ENCODE results near the gene CCDC97.

Gene CCDC97

DNA sequence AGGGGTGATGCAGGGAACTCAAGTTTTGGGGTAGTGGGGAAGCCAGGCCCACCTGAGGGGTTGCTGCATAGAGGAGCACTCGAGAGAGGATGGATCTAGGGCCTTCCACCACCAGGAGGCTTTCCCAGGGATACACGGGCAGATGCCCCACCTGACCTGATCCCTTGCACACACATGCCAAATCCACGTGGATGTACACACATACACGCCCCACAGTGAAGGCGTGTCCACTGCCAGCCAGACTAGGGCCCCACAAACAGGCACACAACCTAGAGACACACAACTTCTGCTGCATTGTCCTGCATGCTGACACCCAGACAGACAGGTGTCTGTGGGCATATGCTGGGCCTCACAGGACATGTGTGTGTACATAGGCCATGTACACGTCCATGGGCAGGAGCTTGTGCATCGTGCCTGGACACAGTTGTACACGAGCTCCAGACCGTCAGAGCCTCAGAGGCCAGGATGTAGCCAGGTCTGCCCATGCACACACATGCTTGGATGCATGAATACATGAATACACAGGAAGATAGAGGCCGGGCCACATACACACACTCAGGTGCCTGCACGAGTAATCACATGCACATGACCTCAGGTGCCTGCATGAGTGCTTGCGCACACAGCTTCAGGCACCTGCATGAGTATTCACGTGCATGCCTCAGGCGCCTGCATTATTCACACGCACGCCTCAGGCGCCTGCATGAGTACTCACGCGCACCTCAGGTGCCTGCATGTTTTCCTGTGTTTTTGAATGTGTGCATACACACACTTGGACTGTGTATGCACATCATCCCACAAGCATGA is 8.9 kb downstream of the CCDC97 start:
- peak overlapping the region; percentile 97 for H3K27ac ChIP-seq
- ChIA-PET POLR2A (ENCODE audit: low non-redundant PET) (no interaction called here), CTCF (no interaction called here)
- no peak for DNase-seq (ENCODE audit: low spot score)
- TF ChIP-seq, protein P1, sequence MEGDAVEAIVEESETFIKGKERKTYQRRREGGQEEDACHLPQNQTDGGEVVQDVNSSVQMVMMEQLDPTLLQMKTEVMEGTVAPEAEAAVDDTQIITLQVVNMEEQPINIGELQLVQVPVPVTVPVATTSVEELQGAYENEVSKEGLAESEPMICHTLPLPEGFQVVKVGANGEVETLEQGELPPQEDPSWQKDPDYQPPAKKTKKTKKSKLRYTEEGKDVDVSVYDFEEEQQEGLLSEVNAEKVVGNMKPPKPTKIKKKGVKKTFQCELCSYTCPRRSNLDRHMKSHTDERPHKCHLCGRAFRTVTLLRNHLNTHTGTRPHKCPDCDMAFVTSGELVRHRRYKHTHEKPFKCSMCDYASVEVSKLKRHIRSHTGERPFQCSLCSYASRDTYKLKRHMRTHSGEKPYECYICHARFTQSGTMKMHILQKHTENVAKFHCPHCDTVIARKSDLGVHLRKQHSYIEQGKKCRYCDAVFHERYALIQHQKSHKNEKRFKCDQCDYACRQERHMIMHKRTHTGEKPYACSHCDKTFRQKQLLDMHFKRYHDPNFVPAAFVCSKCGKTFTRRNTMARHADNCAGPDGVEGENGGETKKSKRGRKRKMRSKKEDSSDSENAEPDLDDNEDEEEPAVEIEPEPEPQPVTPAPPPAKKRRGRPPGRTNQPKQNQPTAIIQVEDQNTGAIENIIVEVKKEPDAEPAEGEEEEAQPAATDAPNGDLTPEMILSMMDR (conservative IDR thresholded peaks at IDR 0.05; ENCODE audit: low read depth), result no peak

DNA sequence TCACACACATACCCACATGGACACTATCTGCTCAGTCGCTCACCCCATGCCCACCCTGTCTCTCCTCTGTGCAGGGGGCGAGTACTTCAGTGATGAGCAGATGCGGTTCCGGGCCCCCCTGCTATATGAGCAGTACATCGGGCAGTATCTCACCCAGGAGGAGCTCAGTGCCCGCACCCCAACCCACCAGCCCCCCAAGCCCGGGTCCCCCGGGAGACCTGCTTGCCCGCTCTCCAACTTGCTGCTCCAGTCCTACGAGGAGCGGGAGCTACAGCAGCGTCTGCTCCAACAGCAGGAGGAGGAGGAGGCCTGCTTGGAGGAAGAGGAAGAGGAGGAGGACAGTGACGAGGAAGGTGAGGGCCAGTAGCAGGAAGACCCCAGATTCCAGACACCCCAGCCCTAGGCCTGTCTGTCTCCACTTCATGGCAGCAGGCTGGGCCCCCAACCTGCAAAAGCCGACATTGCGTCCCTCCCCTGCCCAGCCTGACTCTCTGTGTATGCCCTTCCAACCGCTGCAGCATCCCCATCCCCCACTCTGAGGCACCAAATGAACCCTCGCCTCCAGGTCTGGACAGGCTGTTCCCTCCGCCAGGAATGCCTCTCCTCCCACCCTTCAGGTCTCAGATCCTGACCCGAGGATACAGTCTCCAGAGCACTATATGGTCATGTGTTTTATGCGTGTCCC is 9.7 kb downstream of the CCDC97 start:
- H3K27ac ChIP-seq, result peak overlapping the region; percentile 97
- TF ChIP-seq, protein P1 (conservative IDR thresholded peaks at IDR 0.05; ENCODE audit: low read depth), result no peak
- ChIA-PET POLR2A (ENCODE audit: low non-redundant PET) (no interaction called here), CTCF (no interaction called here)
- DNase-seq (ENCODE audit: low spot score), result no peak

DNA sequence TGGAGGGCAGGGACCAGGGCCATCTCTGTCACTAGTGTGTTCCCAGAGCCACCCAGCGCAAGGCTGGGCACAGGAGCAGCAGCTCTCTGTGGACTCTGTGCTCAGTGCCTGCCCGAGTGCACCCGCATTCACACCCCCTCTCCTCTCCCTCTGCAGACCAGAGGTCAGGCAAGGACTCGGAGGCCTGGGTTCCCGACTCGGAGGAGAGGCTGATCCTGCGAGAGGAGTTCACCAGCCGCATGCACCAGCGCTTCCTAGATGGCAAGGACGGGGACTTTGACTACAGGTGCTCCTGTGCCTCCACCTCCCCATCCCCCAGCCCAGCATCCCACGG is 10.2 kb downstream of the CCDC97 start:
- H3K27ac ChIP-seq, result peak overlapping the region; percentile 97
- ChIA-PET POLR2A (ENCODE audit: low non-redundant PET) (no interaction called here), CTCF (no interaction called here)
- no peak for DNase-seq (ENCODE audit: low spot score)
- TF ChIP-seq, protein P1 (conservative IDR thresholded peaks at IDR 0.05; ENCODE audit: low read depth), result no peak

DNA sequence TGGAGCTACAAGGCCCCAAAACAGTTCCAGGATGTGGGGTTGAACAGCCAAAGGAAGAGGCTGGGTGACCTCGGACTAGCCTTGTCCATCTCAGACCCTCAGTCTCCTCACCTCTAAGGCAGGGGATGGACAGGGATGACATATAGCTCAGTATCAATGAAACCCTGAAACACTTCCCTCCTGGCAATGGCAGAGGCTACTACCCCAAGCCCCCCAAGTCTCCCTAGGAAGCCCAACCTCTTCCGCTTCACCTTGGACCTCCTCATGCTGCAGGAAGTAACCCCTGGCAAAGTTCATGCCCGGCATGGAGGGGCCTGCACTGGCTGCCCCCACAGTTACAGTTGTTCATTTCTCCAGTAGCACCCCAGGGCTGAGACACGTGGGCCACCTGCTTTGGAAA is 10.6 kb downstream of the CCDC97 start:
- no peak for DNase-seq (ENCODE audit: low spot score)
- CTCF ChIA-PET, result no interaction called here
- POLR2A ChIA-PET (ENCODE audit: low non-redundant PET), result no interaction called here
- TF ChIP-seq, protein P1 (conservative IDR thresholded peaks at IDR 0.05; ENCODE audit: low read depth), result no peak
- peak overlapping the region; percentile 97 for H3K27ac ChIP-seq

DNA sequence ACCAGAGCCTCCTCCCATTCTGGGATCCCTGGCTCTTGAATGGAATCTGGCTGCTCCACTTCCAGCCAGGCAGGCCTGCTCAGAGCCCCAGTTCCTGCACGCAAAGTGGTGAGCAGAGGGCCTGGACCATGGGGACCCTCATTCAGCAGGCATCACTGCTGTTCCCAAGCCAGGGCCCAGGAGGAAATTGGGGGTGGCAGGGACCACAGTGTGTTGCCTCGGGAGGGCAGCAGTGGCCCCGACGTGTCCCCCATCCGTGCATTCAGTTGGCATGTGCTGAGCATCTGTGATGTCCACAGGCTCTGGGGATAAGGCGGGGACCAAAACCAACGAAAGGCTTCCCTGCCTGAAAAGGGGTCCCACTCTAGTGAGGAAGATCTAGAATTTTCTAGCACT is 11.2 kb downstream of the CCDC97 start:
- TF ChIP-seq, protein P1 (conservative IDR thresholded peaks at IDR 0.05; ENCODE audit: low read depth), result no peak
- H3K27ac ChIP-seq, result peak overlapping the region; percentile 97
- ChIA-PET POLR2A (ENCODE audit: low non-redundant PET) (no interaction called here), CTCF (no interaction called here)
- no peak for DNase-seq (ENCODE audit: low spot score)

DNA sequence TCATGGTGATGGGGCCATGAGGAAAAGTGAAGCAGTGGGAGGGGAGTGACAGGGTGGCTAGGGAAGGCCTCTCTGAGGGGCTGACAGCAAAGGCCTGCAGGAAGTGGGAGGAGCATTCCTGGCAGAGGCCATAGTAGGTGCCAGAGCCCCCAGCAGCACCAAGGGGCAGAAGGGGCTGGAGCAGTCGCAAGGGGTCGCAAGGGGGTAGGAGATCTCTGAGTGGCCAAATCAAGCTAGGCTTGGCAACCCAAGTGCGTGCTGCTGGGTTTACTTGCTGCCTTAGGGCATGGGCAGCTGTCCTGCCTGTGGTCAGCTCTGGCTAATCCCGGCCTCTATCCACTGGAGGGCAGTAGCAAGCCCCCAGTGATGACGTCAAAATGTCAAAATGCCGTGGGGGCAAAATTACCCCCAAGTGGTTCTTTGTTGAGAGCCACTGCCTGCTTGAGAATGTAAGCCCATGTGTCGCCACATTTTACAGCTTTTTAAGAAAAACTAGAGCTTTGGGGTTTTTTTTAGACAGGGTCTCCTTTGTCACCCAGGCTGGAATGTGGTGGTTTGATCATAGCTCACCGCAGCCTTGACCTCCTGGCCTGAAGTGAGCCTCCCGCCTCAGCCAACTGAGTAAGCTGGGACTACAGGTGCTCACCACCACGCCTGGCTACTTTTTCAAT is 11.8 kb downstream of the CCDC97 start:
- CTCF ChIA-PET, result interaction anchor here (0.8 kb wide), 1 partner anchor 19 kb away, joined by 3 read pairs; no protein-coding TSS in a partner anchor
- peak overlapping the region; percentile 97 for H3K27ac ChIP-seq
- POLR2A ChIA-PET (ENCODE audit: low non-redundant PET), result no interaction called here
- TF ChIP-seq, protein P1 (conservative IDR thresholded peaks at IDR 0.05; ENCODE audit: low read depth), result peak; percentile 56
- DNase-seq (ENCODE audit: low spot score), result no peak
